Stimulated activated naive CD4-positive, alpha-beta T cell treated with Interleukin-2 at 50 U/mL for 16 hours (primary cell): ENCODE results near the gene STAMBPL1.
A peak's percentile ranks its signal among the peaks of the same experiment; 100 is the strongest.
"Not testable (repeated sequence)": the region's sequence is repeated elsewhere in the genome, so short reads cannot be mapped to it uniquely, and the experiment has no call there.

Experiments
- DNase-seq: peaks from one replicate; lab custom pipeline; 2025; lab: John Stamatoyannopoulos, UW

Gene STAMBPL1

DNA sequence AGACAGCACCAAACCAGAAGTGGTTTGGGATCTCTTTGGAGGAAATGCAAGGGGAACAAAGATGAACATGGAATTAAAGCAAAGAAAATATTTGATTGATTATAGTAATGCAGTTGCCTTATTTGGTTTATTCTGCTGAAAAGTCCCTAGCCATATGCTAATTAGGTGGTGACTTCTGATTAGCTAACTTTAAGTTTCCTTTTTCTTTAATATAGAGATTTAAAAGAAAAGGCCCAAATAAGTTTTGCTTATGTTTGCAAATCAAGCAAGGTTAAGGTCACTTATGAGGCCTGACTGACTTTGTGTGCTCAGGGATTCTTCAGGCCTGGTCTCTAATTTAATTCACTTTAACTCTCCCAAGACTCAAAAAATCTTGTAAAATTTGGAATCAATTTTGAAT, 22.2 kb upstream of the STAMBPL1 start:
- no peak for DNase-seq

DNA sequence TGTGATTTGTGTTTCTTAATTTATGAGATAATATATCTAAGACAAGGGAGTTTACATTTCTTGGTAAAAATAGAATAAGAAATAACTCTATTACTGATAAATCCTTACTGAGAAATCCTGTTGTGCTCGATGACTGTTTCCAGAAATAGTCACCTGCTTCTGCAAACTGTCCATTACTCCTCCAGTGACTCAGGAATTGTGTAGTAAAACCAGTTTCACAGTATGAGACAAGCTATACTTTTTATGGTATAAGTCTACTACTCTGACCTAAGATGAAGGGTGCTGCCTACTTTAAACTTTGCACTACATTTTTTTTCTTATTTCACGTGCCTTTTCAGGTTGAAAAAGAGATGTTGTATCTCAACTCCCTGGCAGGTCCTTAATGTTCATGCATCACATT, 21.6 kb upstream of the STAMBPL1 start:
- no peak for DNase-seq

DNA sequence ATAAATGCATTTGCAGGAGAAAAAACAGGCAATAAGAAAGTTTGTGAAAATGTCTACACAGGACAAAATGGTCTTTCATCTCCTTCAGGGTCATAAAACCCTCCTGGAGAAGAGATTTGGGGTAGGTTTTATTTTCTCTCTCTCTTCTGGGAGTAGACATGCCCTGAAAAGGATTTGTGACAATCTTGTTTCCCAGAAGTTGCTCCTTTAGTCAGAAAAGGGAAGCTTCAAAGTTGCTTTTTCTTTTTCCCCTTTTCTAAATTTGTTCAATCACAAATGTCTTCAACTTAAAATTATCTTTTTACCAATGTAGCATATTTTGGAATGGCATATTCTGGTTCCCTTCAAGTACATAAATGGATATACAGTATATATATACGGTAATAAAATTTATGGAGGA, 19.0 kb upstream of the STAMBPL1 start:
- no peak for DNase-seq

DNA sequence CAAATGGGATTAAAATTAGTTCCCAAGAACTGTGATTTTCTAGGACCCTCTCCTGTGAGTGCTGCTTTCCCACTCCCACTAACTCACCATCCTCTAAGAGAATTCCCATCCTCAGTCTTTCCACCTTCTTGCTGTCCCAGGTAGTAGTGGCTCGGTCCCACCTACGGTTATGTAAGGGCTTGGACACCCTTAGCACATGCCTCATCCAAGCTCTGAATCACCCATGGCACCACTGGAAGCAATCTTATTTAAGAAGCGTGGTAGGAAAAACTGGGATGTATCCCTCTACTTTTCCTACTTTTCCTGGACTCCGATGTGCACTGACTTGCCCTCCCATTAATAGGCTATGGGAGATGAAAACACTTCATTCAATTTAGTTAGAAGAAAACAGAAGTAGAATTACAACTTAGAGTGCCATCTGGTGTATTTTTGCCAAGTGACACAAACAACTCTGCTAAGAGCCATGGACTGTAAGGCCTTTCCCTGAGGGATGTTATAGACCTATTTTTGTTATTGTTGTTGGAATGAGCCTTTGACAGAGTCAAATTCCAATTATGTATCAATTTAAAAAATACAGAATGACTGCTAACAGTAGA, 14.7 kb upstream of the STAMBPL1 start:
- DNase-seq: no peak

DNA sequence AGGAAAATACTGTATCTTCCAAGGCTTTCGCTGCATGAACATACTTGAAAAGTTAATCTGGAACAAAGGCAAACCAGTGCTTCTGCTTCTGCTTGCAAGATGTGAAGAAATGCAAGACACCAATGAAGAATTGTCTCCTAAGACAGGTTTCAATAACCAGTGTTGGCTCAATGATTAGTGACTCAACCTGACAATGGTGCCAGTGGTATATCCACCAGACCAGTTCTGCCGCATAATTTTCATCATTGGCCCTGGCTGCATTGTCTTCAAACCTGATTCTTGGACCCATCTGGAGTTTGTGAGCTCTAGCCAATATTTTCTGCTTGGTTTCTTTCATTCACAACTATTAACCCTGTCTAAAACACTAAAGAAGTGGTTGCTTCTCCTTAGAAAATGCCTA, 13.6 kb upstream of the STAMBPL1 start:
- DNase-seq: no peak

DNA sequence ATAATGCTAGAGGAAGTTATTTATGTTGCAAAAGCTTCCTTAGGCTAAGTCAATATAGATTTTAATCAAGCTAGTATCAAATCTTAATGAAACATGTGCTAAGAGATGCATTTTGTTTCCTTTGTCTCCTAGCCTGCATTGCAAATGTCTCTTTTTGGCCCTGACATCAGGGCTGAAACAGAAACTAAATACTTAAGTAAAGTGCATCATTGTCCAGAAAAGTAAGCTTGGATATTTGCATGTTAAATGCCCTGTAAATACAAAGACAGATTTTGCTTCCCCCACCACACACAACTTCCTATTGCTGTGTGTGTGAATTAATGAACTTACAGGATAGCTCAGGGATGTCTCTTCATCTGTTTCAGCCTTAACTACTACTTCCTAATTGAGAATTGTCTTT, 10.0 kb upstream of the STAMBPL1 start:
- no peak for DNase-seq

DNA sequence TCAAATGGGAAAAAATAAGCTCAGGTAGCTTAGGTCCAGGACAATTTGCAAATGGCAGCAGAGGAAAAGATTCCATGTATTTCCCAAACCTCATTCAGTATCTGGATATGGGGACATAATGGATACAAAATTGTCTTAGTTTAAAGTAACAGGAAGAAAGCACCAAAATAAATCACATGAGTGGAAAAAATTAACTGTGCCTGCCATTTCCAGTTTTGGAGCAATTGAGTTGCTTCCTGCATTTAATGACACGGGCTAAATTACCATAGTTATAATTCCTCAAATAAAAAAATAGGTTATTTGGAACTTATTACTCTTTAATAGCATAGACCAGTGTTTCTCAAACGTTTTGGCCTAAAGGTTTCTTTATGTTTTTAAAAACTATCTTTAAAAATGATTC, 6.3 kb upstream of the STAMBPL1 start:
- DNase-seq: no peak

DNA sequence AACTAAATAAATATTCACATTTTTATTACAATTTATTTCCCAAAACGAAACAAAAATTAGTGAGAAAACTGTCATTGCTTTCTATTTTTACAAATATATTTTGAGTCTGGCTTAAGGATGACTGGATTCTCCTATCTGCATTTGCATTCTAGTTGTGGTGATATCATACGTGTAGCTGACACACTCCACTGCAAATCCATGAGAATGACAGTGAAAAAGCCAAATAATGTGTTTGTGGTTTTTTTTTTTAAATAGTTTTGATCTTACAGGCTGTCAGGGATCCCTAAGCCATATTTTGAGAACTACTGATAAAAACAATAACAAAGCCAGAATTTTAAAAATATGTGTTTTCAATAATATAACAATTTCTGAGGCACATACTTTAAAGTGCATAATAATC, 5.8 kb upstream of the STAMBPL1 start:
- no peak for DNase-seq

DNA sequence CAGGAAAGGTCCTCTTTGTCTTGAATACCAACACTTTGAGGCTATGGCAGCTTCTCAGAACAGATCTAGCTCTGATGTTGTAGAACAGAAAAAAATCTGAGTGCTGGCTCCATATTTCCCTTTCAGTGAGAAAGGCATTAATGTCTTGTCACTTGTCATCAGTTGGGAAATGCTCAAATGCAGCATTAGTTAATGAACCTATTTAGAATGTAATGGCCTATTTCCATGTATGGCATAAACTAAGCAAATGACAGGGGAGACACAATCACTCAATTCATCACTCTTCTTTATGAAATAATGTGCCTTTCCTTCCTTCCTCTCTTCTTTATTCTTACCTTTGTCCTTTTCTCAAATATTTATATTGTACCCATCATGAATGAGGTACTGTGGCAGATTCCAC, 5.0 kb upstream of the STAMBPL1 start:
- DNase-seq: no peak

DNA sequence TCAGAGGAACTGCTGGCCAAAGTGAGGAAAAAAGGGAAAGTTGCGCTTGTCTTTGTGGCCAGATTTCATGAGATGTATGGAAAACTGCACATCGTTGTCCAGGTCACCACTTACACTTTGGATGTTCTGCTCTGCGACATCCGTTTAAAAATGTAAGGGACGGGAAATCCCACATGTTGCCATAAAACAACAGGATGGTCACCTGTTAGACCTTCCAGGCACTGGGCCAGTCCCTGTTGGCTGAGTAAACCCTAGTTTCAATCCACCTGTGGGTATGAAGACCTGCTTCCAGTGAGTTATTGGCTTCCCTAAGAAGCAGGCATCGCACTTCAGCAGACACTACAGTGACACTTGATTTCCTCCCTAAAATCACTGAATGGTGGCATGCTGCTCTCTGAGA, 2.7 kb upstream of the STAMBPL1 start:
- no peak for DNase-seq

DNA sequence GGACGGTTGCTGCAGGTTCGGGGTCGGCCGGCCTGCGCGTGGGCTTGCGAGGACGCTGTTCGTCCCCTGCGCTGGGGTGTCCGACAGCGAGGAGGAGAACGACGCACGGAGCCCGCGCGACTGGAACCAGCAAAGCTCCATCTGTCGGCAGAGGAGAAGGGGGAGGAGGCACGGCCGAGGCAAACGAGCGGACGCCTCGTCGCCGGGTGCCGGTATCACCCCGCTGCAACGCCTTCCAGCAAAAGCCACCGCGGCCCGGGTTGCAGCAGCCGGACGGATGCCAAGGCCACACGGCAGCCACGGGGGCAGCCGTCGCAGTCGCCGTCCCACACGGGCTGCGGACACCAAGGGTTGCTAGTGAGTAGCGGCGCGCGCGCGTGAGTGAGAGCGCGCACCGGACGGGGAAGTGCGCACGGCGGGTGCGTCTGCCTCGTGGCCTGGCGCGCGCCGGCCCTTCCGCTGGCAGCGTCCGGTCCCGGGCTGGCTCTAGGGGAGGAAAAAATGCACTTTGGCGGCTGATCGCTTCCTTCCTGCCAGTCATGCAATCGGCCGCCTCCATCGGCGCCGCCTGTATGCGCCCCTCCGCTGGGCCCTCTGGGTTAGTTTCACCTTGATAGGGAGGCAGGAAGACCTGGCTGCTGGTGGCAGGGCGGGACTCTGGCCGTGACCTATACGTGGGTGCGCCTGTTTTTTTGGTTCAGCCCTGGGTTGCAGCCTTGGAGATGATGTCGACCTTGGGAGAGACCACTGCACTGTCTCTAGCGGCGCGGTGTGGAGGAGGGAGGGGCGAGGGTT, 434 bp downstream of the STAMBPL1 start:
- peak; percentile 75 for DNase-seq

DNA sequence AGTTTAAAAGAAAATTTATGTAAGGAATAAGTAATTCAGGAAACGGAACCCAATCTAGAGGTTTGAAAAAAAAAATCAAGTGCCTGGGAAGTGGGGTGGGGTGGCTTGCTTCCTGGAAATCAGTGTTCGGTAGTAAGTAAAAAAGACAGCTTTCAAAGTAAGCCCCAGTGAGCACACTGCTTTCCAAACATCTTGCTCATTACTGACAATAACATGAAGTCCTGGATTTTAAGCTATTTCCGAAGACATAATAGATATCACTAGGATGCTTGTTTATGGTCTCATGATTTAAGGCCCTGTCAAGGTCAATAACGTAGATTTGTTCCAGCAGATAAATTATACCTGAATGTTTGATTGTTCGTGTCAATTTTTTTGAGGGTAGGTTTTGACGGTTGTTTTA, 1.3 kb downstream of the STAMBPL1 start:
- no peak for DNase-seq

DNA sequence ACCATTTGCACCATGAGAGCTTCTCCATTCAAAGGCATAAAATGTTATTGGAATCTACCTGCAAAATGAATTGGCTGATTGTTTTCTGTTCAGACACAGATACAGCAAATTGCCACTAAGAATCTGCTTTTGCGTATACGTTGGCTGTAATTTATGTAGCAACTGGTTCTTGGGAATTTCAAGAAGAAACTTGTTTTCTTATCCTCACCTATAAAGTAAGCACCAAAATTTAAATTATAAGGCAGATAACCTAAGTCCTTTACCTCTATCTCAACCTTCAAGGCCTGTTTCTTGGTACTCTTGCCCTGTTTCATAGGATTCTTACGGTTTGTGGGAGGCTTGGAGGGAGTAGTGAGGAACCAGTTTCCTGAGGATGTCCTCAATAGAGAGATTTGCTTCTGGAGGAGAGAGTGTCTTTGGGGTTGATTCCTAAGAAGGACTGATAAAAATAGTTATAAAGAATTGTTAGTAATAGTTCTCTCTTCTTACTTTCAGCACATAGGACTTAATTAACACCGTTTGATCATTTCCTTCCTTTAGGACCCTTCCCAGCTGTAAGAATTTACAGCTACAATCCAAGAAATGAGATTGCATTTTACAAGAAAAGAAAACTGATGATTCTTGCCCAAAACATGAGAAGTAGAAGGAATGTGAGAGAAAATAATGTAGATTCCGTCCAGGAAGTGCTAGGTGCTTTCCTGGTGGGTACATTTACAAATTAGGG, 2.0 kb downstream of the STAMBPL1 start:
- no peak for DNase-seq

DNA sequence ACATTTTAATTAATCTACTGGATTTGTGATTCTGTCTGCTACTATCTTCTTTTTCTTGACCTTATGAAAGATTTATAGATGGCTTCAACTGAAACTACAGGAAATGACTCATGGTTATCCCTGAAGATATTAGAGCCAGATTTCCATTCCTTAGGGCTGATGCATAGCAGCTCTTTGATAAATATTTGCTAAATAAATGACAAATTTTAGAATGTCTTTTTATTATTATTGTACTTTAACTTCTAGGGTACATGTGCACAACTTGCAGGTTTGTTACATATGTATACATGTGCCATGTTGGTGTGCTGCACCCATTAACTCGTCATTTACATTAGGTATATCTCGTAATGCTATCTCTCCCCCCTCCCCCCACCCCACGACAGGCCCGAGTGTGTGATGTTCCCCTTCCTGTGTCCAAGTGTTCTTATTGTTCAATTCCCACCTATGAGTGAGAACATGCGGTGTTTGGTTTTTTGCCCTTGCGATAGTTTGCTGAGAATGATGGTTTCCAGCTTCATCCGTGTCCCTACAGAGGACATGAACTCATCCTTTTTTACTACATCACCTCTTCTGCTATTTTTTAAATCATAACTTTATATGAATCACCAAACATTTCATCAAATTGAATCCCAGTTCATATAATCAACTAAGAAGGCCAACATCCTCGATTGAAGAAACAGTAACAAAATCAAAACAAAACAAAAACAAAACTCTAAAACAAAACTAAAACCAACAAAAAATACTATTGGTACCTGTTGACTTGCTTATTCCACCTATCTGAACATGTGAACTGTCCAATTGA, 2.8 kb downstream of the STAMBPL1 start:
- DNase-seq: not testable (repeated sequence)

DNA sequence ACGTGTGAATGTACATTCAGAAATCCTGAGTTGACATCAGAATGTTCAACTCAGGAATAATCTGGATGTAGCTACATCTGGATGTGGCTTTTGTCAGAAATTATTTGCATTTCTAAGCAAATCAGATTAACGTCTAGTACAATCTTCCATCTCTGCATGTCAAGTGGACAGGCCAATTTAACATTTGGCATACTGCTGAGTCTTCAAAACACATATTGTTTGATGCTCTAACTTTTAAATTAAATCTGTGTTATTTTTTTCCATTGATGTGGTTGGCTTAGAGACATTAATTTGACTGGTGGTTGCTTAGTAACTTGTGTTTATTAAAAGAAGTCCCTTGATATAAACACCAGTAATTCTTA, 3.4 kb downstream of the STAMBPL1 start:
- DNase-seq: no peak

DNA sequence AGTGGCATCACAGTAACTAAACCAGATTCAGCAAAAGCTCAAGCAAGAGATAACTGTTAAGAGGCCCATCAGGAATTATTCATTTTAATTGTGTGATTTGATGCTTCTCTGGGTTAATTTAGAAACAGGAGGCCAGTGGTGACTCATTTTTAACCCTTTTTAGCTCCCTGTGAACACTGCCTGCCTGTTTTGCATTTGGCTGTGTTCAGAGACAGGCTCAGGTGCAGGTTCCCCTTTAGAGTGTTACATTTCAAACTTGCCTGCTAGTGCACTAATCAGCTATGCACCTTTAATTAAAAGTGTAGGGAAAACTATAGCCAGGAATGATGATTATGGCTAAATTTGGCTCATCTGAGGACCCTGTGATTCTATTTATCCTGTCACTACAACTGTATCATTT, 6.5 kb downstream of the STAMBPL1 start:
- DNase-seq: no peak

DNA sequence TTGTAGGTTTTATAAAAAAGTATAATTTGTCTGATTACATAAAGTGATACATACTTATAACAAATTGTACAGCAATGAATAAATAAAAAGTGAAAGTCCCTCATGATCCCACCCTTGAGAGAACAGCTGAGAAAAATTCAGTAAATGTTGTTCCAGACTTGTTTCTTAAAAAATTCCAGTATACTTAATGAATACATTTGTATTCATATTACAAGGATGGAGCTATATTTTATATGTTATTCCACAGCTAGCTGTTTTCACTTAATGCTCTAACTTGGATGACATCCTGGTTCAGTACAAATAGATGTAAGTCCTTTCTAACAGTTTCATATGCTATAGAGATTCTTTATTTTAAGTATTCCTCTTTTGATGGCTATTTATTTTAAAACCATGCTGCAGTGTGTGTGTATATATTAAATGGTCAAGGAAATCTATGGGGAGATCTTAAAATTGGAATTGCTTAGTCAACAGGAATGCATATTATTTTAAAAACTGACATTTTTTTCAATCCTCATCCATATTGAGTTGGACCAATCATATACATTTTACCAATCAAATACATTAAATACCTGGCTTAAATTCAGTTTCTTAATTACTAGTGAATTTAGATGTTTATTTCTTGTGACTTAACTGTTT, 8.9 kb downstream of the STAMBPL1 start:
- DNase-seq: no peak

DNA sequence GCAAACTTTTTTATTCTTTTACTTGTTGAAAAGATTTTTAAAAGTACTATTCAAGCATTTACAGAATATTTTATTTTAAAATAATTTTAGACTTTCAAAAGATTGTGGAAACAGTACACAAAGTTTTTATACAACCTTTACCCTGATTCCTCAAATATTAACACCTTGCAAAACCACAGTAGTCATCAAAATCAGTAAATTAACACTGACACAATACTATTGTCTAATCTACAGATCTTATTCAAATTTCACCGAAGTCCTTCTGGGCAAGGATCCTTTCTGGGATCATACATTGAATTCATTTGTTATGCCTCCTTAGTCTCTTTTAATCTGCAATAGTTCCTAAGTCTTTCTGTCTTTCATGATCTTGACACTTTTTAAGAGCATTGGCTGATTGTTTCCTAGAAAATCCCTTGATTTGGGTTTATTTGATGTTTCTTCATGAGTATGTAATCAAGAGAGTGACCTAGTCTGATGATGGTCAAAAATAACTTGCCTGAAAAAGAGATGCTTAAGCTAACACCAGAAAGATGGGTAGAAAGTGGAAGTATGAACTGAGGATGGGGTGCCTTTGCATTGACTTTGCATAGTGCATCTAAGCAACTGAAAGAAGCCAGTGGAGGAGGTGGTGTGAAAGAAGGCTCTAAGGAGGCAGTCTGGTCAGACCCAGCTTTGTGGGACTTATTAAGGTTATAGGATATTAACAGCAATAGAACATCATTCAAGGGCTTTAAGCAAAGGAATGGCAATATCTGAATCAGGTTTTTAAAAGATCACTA, 9.7 kb downstream of the STAMBPL1 start:
- DNase-seq: no peak

DNA sequence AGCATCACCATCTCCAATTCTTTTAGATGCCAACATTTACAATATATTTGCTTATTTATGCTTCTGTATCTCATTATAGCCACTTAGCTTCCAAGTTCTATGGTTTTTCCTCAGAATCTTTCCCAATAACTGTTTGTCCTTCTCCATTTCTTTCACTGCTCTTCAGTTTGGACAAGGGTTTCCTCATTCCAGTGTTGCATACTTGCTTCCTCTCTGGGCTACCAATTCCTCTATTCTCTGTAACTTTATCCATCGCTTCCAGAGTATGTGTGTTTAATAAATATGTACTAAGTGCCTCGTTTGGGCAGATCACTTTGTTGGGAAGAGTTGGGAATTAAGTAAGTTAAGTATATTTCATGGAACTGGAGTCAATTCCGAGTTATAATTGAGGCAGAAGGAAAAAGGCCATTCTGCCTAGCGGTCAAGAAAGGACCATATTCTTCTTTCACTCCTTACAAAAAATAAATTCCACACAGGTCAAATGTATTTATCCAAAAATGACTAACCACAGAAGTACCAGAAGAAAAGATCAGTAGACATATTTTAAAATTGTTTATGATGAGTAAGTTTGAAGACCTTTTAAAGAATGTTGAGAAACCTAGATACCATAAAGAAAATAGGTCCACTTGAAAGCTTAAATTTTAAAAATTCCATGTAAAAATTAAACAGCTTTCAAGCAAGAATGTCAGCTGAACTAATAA, 10.8 kb downstream of the STAMBPL1 start:
- DNase-seq: no peak

DNA sequence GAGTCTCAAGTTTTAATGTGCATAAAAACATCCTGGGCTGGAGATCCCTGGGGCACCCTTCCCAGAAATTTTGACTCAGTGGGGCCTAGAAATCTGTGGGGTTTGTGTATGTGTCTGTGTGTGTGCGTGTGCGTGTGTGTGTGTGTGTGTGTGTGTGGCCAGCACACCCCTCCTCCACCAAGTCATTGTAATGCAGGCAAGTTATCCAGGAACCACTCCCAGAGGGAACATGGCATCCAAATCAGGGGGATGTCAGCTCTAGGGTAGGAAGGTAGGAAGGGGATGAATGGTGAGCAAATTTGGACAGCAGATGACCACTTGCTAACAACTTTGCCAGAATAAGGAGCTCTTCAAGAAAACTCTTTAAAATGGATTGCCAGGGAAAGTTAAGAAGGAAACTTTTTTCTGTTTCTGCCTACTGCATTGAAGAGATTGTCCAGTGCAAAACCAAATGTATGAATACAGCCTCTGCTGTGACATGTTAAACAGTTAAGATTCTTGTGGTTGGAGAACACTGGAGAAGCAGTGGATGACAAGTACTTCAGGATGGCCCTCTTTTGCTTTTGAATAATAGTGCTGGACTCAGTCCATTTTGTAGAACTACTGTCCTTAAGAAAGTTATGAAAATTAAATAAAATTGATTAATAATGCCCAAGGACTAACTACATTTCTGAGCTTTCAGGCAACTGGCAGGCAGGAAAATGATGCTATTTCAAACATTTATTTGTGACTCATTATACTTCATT, 12.3 kb downstream of the STAMBPL1 start:
- no peak for DNase-seq
